HUDEP-2 (cell line): ENCODE data around the gene XKR3.
"Not testable (repeated sequence)": the region's sequence is repeated elsewhere in the genome, so short reads cannot be mapped to it uniquely, and the experiment has no call there.

Experiments used
- DNase-seq, 76 experiments: peaks; one replicate each; lab custom pipeline; 2025; ENCODE audit not compliant: unreplicated experiment in 76 of 76; lab: John Stamatoyannopoulos, UW

The XKR3 gene

DNA sequence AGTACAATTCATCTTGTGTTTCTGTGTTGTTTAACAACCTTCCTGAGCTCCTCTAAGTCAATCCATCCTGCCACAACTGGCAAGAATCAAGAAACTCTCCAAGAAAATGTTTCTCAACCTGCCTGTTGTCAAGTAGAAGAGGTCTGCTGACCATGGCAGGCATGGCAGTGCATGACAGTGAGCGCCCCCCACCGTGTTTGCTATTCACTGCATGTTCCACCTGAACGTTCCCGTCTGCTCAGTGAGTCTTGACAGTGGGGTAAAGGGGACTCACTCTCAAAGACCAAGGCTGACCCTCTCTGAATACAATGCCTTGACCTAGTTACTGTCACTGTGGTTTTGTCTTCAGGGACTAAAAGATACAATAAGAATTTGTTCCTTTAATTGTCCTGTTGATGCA is 75.9 kb downstream of the XKR3 start:
- not testable (repeated sequence) for DNase-seq

DNA sequence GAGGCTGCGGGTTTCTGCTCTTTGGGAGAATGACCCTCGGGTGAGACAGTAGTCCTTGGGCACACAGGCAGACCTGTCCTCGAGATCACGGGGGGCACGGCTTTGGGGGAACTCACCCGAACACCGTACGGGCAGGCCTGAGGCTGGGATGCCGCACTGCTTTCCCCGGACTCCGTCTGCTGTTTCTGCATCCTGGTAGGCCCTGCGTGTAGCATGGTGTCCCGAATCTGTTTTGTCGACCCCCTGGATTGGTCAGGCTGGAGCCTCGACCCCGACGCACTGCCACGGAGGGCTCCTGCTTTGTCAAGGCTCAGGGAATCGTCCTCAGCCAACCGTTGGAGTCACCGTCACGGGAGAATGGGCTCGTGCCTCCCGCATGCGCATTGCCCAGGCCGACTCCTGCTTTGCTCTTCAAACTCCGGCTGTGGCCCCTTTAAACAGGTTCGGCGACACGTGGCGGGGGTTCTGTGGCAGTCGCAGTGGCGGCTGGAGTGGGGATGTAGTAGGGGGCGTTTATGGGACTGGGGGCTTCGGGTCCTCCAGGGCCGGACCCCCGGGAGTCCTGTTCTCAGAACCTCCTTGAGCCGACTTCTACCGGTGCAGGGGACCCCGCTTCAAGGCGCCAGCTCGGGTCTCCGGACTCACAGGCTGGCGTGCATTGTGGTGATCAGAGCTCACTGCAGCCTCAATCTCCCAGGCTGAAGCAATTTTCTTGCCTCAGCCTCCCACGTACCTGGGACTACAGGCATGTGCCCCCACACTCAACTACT is 76.9 kb downstream of the XKR3 start:
- DNase-seq: not testable (repeated sequence)

DNA sequence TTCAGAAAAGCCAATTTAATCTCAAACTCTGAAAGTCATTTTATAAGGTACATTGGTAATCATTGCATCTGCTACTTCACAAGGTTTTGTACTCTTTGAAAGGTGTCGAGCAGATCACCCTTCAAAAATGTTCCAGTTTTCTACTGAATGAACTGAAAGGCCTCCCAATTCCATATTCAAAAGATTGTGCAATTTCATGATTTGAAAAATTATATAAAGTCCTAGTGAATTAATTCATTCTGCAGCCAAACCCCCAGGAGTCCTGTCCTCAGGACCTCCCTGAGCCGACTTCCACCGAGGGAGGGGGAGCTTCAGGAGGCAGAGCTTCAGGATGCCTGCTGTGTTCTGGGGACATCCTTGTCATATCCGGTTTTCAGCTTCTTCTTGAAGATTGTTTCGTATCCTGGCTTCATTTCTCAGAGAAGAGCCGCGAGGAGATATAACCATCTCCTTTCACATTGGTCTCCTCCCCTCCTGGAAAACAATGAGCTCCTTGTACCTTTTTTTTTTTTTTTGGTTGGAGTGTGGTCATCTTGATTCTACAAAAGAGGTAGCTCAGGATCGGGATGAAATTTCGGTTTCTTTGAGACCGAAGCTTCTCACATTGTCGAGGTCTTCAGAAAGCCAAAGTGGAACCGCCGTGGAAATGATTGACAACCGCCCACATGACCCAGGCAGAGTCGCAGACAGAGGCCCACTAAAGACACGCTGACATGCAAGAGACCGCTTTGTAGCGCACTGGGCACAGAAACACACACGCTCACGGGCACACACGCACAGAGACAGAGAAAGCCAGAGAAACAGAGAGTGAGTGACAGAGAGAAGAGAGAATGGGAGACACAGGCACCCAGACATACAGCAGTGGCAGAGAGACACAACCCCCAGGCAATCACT is 77.7 kb downstream of the XKR3 start:
- not testable (repeated sequence) for DNase-seq

DNA sequence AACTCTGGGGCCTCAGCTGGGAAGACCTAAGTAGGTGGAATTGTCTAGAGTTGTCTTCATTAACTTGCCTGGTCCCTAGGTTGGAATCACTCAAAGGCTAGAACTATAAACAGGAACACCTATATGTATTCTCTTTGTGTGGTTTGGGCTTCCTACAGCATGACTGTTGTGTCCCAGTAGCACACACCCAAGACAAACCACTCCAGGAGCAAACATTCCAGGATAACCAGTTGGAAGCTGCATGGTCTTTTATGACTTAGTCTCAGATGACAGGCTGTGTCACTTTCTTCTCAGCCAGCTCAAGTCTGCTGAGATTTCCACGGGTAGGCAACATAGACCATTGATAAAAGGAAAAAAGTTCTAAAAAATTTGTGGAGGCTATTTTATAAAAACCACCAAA is 90.9 kb downstream of the XKR3 start:
- not testable (repeated sequence) for DNase-seq
